Measurements from ENCODE around the gene FOCAD.

FOCAD gene

GRCh38 chr9:20771729-20772128 lies 87.7 kb downstream of the FOCAD start:
- Histone ChIP-seq H3K27ac (no peak overlapping the region), H3K9me3 (no peaks in the 10 kb centered on the region), H3K36me3 (peaks cover 8 to 35% (median 24%) of the 10 kb centered on the region in 3 donors), H3K4me3 (no peak overlapping the region), H3K4me1 (no peaks in the 10 kb centered on the region), H3K27me3 (no peaks in the 10 kb centered on the region)
- TF ChIP-seq, protein P1, sequence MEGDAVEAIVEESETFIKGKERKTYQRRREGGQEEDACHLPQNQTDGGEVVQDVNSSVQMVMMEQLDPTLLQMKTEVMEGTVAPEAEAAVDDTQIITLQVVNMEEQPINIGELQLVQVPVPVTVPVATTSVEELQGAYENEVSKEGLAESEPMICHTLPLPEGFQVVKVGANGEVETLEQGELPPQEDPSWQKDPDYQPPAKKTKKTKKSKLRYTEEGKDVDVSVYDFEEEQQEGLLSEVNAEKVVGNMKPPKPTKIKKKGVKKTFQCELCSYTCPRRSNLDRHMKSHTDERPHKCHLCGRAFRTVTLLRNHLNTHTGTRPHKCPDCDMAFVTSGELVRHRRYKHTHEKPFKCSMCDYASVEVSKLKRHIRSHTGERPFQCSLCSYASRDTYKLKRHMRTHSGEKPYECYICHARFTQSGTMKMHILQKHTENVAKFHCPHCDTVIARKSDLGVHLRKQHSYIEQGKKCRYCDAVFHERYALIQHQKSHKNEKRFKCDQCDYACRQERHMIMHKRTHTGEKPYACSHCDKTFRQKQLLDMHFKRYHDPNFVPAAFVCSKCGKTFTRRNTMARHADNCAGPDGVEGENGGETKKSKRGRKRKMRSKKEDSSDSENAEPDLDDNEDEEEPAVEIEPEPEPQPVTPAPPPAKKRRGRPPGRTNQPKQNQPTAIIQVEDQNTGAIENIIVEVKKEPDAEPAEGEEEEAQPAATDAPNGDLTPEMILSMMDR (IDR thresholded peaks at IDR 0.05), result no peak
- no peak for DNase-seq
- intact Hi-C loops (cut with DNase I; ENCODE audit: low total_unique reads), result no loop called here

GRCh38 chr9:20775683-20776082 lies 91.6 kb downstream of the FOCAD start:
- intact Hi-C loops (cut with DNase I; ENCODE audit: low total_unique reads), result no loop called here
- H3K27me3 ChIP-seq, result no peaks in the 10 kb centered on the region
- DNase-seq, result no peak
- no peaks in the 10 kb centered on the region for H3K9me3 ChIP-seq
- H3K36me3 ChIP-seq, result peaks cover under 1 to 26% (median 13%) of the 10 kb centered on the region in 3 donors
- TF ChIP-seq, protein P1 (IDR thresholded peaks at IDR 0.05), result no peak
- H3K27ac ChIP-seq, result no peak overlapping the region
- no peak overlapping the region for H3K4me3 ChIP-seq
- no peaks in the 10 kb centered on the region for H3K4me1 ChIP-seq

GRCh38 chr9:20781092-20781491 lies 97.0 kb downstream of the FOCAD start:
- DNase-seq, result no peak
- no peaks in the 10 kb centered on the region for H3K9me3 ChIP-seq
- no peaks in the 10 kb centered on the region for H3K27me3 ChIP-seq
- no peak overlapping the region for H3K4me3 ChIP-seq
- no peaks in the 10 kb centered on the region for H3K4me1 ChIP-seq
- intact Hi-C loops (cut with DNase I; ENCODE audit: low total_unique reads), result loop anchor here (10.0 kb wide), 1 partner anchor 56 kb away; no protein-coding TSS in a partner anchor
- H3K27ac ChIP-seq, result no peak overlapping the region
- peaks cover 0 to 14% (median 4%) of the 10 kb centered on the region in 3 donors for H3K36me3 ChIP-seq
- TF ChIP-seq, protein P1 (IDR thresholded peaks at IDR 0.05), result no peak

DNA sequence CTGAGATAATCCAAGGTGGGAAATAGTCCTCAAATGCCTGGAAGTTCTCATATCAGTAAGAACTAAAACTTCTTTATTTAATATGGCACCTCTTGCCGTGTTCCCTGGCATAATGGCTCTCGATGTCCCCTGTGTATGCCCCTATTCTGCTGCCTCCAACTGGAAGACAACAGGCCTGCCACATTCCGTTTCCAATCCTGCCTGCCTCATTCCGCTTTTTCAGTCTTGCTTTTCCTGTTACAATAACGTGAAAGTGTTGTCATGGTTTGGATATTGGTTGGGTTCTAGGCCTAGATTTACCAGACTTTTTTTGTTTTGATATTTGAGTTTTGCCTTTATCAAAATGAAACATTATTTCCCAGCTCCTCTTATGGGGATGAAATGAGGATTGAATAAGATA lies 98.2 kb downstream of the FOCAD start:
- DNase-seq, result no peak
- H3K4me1 ChIP-seq, result no peaks in the 10 kb centered on the region
- no peaks in the 10 kb centered on the region for H3K9me3 ChIP-seq
- intact Hi-C loops (cut with DNase I; ENCODE audit: low total_unique reads), result loop anchor here (10.0 kb wide), 1 partner anchor 57 kb away; no protein-coding TSS in a partner anchor
- TF ChIP-seq, protein P1 (IDR thresholded peaks at IDR 0.05), result no peak
- peaks cover 0 to 14% (median 4%) of the 10 kb centered on the region in 3 donors for H3K36me3 ChIP-seq
- H3K27me3 ChIP-seq, result no peaks in the 10 kb centered on the region
- no peak overlapping the region for H3K27ac ChIP-seq
- no peak overlapping the region for H3K4me3 ChIP-seq

- TF ChIP-seq, protein P1 (IDR thresholded peaks at IDR 0.05), result no peak
- H3K27me3 ChIP-seq, result no peaks in the 10 kb centered on the region
These were observed 99.3 kb downstream of the FOCAD start for GRCh38 chr9:20783057-20784038.

More at GRCh38 chr9:20783057-20784038, 99.3 kb downstream of the FOCAD start:
- Histone ChIP-seq H3K27ac (no peak overlapping the region), H3K9me3 (no peaks in the 10 kb centered on the region), H3K4me1 (no peaks in the 10 kb centered on the region), H3K36me3 (peaks cover 0 to 14% (median 2%) of the 10 kb centered on the region in 3 donors), H3K4me3 (no peak overlapping the region)
- no peak for DNase-seq
- intact Hi-C loops (cut with DNase I; ENCODE audit: low total_unique reads), result loop anchor here (10.0 kb wide), 1 partner anchor 59 kb away; no protein-coding TSS in a partner anchor

Measured in tibial artery (tissue), 4 donors.